Stimulated activated naive CD8-positive, alpha-beta T cell treated with anti-CD3 and anti-CD28 coated beads, Interleukin-15, Interleukin-2, amounts not matched to agents 100 U/mL and 50 U/mL, for 24 hours (primary cell): ENCODE data around the gene TRHDE.

Experiments used
- ATAC-seq: fragments of 150-1000 bp; cut with Tn5 transposase; one replicate; pipeline ENCODE4 v1.10.0; 2021
- DNase-seq: peaks from one replicate; pipeline ENCODE4 v3.0.0; 2021

The TRHDE gene

GRCh38 chr12:72442217-72442616, 170.0 kb downstream of the TRHDE start:
- DNase-seq (no peak), ATAC-seq (no peak)

DNA sequence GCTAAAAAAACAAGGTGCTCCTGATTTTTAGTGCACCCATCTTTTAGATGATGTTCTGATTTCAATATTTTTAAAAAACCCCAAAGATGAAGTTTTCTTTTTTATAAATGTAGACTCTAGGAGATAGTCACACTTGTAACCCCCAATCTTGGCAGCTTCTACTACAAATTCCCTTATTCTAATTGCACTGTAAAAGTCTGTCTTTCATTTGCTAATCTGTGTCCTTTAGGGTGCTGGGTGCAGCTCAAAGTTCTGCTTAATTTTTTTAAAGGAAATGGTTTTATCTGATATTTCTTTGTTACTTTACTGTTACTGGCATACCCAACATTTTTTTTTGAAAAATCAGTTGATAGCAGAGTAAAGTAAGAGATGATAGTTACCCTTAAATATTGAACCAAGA, 172.0 kb downstream of the TRHDE start:
- DNase-seq (no peak), ATAC-seq (no peak)

- DNase-seq (no peak), ATAC-seq (no peak)
Observed at GRCh38 chr12:72444566-72444965, 172.4 kb downstream of the TRHDE start.

GRCh38 chr12:72448089-72448488, 175.9 kb downstream of the TRHDE start:
- no peak for DNase-seq
- no peak for ATAC-seq

- DNase-seq, result no peak
- no peak for ATAC-seq
Observed at GRCh38 chr12:72448805-72449204, 176.6 kb downstream of the TRHDE start.

GRCh38 chr12:72453066-72453465, 180.9 kb downstream of the TRHDE start:
- ATAC-seq, result no peak
- no peak for DNase-seq

- no peak for DNase-seq
- no peak for ATAC-seq
Observed at GRCh38 chr12:72453550-72453949, 181.4 kb downstream of the TRHDE start.

DNA sequence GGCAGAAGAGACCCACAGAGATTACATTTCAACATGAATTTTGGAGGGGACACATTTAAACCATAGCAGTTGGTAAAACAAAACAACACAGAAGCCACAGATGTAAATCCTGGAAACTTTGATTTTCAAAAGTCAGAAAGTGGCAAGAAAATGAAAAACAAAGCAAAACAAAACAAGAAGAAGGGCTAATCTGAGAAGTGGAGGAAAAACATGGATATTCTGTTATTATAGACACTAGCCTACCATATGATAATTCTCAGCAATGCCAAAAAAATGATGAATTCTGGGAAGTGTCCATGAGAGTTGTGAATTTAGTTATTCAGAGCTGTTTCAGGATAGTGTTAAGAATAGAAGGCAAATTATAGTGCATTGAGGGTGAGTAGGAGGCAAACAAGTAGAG, 192.3 kb downstream of the TRHDE start:
- DNase-seq, result no peak
- ATAC-seq, result no peak

DNA sequence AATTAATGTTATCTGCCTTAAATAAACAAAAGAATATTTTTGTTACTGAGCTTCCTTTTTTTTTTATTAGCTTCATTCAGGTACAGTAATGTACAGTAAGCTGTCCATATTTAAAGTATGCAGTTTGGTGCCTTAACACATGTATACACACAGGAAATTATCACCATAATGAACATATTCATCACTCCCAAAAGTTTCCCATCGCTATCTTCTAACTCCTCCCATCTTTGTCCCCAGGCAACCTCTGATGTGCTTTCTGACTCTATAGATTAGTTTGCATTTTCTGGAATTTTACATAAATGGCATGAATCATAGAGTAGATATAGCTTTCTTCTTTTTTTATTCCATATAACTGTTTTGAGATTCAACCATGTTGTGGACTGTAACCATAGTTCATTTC, 193.0 kb downstream of the TRHDE start:
- ATAC-seq, result no peak
- no peak for DNase-seq

GRCh38 chr12:72465940-72466630, 193.9 kb downstream of the TRHDE start:
- ATAC-seq, result no peak

GRCh38 chr12:72467985-72468384, 195.8 kb downstream of the TRHDE start:
- DNase-seq (no peak), ATAC-seq (no peak)

More at GRCh38 chr12:72465940-72466630, 193.9 kb downstream of the TRHDE start:
- DNase-seq, result no peak

DNA sequence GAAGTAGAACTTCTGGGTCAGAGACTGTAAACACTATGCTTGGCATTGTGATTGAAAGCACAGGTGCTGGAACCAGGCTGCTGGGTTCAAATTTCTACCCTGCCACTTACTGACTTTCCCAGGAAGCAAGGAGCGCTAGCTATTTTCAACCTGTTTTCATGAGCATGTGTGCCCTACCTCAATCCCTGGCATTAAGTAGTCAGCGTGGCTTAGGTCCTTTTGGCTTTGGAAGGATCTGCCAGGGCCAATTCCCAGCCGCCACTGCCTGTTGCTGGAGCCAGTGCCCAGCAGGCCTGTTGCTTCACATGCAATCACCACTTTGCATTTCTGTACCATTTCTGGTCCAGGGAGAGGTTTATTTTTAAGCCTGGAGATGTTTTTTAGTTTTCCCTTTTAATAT, 196.3 kb downstream of the TRHDE start:
- ATAC-seq (no peak), DNase-seq (no peak)

DNA sequence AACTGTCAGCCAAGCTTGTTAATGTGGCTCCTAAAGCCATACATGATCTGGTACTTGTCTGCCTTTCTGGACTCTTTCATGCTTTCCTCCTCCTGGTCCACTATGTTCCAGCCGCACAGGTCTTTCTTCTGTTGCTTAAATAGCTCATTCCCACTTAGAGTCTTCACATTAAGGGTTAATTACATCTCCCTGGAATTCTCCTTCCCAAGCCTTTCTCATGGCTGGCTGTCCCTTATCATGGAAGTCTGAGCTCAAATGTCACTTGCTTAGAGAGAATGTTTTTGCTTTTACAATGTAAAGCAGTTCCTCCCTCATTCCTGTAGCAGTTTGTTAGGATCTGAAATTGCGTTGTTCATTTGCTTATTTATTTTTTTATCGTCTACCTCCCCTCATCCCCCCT, 199.6 kb downstream of the TRHDE start:
- DNase-seq (no peak), ATAC-seq (no peak)

DNA sequence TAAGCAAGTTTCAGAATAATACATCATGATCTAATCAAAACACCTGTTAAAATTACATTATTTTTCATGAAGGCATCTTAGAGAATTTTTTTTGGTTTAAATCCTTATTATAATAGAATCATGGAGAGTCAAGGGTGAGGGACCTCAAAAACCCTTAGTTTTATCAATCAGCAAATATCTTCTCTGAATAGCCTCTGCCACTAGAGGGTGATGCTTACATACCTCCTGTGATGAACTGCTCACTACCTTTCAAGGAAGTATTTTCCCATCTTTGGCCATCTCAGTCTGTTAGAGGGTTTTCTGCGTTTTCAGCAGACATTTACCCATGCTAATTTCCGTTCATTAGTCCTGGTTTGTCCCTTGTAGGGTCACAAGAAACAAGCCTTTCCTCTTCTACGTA, 200.2 kb downstream of the TRHDE start:
- DNase-seq (no peak), ATAC-seq (no peak)

DNA sequence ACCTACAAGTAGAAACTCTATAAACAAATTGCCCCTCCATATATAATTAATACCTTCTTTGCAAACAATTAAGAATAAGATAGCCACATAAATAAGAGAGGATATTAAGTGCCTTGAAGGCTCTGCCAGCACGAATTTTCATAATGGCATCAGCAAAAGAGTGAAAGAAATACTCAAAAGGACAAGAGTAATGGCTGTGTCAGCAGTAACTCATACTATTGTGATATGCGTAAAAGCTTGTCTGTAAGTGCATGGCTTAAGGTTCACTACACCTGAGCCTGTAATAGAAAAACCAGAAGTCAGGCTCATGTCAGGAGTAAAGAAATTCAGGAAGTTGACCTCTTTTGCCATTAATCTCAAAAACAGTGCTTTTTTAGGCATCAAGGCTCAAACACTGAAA, 204.1 kb downstream of the TRHDE start:
- ATAC-seq (no peak), DNase-seq (no peak)

DNA sequence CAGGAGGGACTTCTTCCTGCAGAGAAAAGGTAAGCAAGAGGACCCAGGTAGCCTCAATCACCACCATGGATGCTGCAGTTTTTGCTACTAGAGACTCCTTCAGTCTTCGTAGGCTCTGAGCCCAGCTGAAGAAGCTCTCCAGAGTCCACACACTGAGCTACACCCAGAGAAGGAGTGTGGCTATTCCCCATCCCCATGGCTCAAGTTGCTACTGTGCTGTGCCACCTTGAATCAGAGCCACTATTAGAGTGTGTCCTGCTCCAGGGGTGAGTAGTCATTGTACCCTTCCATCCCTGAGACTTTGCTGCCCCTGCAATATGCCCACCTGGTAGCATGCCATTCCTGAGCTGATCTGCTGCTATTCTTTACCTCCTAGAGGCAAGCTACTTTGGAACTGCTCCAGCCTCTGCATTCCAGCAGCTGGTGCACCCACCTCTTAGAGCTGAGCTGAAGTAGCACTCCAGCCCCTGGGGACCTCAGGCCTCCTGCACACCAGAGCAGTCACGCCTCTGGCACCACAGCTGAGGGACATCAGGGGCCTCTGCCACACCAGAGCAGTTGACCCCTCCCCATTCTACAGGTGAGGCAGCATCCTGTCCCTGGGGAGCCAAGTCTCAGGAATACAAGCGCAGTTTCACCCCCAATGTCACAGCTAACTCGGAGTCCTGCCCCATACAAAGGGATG, 213.0 kb downstream of the TRHDE start:
- no peak for DNase-seq
- ATAC-seq, result no peak

DNA sequence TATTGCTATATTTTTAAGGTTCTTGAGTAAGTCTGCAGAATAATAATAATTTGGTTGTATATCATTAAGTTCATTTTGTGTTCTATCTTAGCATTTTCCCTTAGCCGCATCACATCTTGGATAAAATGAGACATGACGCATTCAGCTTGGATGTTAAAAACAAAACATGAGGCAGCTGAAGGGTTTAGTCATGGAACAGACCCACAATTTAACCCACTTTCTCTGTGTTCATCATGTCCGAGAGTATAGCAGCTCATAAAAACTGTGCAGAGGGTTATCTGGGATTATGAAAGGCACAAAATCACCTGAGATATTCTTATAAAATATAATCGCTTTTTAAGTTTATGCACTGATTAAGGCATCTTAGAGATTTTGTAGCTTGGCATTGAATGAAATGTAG, 219.3 kb downstream of the TRHDE start:
- DNase-seq (no peak), ATAC-seq (no peak)

DNA sequence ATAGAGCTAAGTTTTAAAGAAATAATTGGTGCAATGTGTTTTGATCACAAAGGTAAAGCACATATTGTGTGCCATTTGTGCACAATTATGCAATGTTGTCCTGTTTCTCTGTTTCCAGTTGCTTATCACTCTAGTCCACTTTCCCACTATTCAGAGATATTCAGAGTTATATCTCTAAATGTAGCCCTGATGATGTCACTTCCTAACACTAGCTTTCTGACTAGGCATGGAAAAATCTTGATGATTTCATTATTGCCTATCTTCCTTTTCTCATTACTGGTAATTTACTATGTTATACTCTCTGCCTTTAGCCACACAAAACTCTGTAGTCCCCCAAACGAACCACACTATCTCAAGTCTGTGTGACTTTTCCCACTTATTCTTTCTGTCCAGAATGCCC, 221.2 kb downstream of the TRHDE start:
- DNase-seq (no peak), ATAC-seq (no peak)

DNA sequence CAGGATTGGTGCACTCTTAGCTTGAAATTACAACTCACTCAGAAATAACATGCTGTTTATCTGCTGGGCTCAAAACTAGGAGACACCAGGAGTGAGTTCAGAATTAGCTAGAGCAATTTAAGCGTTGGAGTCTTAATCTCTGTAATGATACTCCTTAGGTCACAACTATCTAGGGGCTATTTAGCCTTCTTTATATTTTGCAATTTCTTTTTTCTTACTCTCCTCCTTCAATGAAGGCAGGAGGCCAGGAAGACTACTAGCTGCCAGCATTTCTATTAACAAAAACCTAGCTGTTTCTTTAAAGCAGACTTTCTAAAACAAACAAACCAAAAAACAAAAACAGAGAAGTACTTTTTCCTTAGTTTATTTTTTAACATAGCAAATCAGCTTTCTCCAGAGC, 226.2 kb downstream of the TRHDE start:
- DNase-seq (no peak), ATAC-seq (no peak)

DNA sequence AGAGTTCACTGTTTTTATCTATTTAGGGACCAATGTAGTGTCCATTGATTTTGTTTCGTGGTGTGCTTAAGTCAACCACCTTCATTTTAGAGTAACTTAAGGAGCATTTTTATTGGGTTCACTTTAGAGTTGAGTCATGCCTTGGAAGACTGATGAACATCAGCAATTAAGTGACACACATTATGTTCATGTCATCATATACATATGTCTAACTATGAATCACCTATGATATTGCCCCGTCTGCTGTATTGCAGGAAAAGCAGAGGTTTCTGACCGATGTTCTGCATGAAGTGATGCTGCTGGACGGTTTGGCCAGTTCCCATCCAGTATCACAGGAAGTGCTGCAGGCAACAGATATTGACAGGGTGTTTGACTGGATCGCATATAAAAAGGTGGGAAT, 227.1 kb downstream of the TRHDE start:
- ATAC-seq, result no peak

GRCh38 chr12:72502546-72502945, 230.4 kb downstream of the TRHDE start:
- ATAC-seq (no peak), DNase-seq (no peak)

More for the DNA sequence above, 227.1 kb downstream of the TRHDE start:
- no peak for DNase-seq

DNA sequence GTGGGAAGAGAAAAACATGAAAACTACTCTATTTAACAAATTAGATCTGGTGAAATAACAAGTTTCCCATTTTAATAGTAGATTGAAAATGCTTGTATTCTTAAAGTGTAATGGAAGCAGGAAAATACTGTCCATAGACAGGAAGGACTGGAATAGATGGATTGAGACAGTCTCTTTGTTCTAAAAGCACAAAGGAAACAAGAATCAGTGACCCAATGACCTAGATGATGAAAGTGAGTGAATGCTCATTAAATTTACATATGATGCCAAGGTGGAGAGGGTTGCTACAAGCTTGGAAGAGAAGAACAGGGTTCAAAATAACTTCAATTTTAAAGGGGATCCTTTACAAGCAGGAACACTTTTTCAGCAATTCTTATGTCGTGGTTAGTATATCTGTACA, 233.1 kb downstream of the TRHDE start:
- no peak for DNase-seq
- ATAC-seq, result no peak

DNA sequence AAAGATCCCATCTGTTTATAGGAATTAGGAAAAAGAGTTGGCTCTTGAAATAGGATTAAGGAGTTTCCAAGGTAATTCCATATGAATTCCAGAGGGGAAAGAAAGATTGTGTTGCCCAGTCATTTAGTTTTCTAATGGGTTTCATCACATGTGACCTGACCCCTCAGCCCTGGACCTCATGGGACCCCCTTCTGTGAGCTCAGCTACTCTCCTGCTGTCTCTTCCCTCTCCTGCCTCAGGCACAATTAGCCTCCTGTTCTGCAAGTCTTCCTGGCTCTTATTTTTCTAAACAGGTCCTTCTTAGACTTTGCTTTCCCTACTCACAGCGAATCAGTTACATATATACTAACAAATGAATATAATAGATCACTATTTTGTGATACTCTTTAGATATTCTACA, 237.7 kb downstream of the TRHDE start:
- DNase-seq (no peak), ATAC-seq (no peak)

- DNase-seq, result no peak
Observed at GRCh38 chr12:72510772-72511171, 238.6 kb downstream of the TRHDE start.

More at GRCh38 chr12:72510772-72511171, 238.6 kb downstream of the TRHDE start:
- no peak for ATAC-seq
